ENCODE data around the gene SLC15A4.
"Not testable (repeated sequence)": the region's sequence is repeated elsewhere in the genome, so short reads cannot be mapped to it uniquely, and the experiment has no call there.

The SLC15A4 gene

DNA sequence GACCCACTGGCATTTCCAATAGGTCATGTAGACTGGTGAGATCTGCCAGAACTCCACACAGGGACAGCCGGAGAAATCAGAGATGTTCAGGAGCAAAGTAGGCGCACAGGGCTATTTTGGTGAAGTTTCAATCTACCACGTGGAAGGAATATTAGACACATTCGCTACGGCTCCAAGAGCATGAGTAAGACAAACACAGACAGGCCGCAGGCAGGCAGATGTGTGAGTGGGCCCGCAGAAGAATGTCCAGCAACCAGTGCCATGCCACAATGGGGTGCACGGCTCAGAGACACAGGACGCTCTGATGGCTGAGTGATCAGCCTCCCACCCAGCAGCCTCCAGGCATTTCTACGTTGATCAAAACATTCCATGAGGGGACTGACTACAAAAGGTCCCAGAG is 10.4 kb downstream of the SLC15A4 start:
- no peak for DNase-seq

DNA sequence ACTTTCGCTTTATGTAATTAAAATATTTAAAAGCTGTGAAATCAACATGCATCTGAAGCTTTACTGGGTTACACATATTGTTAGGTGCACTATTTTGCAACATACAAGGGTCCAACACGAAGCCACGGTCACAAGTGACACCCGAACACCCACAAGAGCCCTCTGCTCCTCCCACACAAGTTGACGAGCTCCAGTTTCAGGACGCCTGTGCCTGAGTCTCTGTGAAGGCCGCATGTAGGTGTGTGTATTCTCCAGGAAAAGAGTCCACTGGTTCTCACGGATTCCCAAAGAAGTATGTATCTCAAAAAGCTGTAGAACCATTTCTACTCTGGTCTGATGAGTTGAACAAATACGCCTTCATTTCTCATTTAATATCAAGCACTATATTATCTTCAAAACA is 12.0 kb downstream of the SLC15A4 start:
- DNase-seq: no peak

- DNase-seq: no peak
Measured at GRCh38 chr12:128810182-128811127, 13.3 kb downstream of the SLC15A4 start.

- DNase-seq: no peak
Measured at GRCh38 chr12:128808651-128809050, 15.1 kb downstream of the SLC15A4 start.

DNA sequence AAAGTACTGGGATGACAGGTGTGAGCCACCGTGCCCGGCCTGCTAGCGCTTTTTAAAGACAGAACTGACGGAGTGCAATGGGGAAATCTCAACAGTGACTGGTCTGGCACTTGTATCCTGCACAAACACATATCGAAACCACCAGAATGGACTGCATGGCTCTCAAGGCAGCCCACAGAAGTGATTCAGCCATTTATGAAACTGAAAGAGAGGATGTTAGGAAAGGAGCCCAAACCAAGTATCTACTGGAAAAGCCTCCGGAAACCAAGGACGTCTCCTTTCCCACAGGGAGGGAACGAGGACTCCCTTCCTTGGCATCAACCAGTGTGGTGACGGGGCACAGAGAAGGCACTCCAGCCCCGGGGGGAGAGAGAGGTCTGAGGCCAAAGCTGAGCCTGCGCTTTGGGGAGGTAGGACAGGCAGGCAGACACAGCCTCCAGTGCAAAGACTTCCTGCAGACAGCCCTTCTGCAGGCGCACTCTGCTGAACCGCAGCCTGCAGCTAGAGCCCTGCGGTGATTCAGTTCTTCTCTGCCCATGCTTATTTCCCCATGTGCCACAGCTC is 16.5 kb downstream of the SLC15A4 start:
- no peak for DNase-seq

DNA sequence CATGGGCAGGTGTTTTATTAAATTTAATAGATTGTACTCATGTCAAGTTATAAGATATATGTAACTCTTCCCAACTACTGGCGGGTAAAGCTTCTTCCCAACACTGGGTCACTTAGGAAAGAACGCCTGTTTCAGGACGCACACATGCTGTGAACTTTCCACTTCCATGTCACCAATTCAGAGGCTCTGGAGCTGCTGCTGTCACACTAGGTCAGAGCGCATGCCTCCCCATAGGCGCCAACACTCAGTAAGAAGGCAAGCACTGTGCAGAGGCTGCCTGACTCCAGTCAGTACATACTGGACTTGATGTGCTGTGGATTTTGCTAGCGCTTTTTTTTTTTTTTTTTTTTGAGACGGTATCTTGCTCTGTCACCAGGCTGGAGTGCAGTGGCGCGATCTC is 17.2 kb downstream of the SLC15A4 start:
- DNase-seq: no peak

- DNase-seq: not testable (repeated sequence)
Measured at GRCh38 chr12:128805406-128805805, 18.4 kb downstream of the SLC15A4 start.

GRCh38 chr12:128804762-128805161 is 19.0 kb downstream of the SLC15A4 start:
- no peak for DNase-seq

DNA sequence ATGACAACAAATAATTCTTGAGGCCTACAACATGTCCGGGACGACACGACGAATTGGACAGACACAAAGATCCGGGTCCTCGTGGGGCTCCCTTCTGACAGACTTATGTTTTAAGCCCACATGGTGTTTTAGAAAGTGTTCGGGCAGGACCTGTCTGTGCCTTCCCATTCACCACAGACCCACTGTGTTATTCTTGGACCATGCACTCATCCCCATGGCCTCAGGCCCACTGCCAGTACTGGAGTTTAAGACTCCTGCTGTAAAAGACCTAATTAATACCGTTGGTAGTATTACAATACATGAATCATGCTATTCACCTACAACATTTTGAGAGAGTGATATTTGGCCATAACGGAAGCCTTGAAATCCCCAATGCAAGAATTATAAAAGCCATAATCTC is 20.0 kb downstream of the SLC15A4 start:
- no peak for DNase-seq

DNA sequence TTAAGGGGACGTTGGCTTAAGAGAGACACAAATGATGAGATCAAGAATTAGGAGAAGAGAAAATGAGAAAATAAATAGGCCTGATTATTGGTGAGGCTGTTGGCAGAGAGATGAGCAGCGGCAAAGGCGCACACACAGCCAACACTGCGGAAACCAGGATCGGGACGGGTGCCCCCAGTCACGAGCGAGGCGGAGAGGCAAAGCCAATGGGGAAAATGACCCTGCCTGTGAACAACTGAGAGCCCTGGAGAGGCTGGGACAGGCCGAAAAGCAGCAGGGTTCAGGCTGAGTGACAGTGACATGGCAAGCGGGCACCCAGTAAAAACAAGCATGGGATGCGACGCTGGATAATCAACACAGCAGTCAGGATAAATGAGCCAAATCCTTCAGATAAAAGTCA is 21.0 kb downstream of the SLC15A4 start:
- no peak for DNase-seq

GRCh38 chr12:128801879-128802391 is 21.8 kb downstream of the SLC15A4 start:
- no peak for DNase-seq

GRCh38 chr12:128800606-128801005 is 23.2 kb downstream of the SLC15A4 start:
- no peak for DNase-seq

DNA sequence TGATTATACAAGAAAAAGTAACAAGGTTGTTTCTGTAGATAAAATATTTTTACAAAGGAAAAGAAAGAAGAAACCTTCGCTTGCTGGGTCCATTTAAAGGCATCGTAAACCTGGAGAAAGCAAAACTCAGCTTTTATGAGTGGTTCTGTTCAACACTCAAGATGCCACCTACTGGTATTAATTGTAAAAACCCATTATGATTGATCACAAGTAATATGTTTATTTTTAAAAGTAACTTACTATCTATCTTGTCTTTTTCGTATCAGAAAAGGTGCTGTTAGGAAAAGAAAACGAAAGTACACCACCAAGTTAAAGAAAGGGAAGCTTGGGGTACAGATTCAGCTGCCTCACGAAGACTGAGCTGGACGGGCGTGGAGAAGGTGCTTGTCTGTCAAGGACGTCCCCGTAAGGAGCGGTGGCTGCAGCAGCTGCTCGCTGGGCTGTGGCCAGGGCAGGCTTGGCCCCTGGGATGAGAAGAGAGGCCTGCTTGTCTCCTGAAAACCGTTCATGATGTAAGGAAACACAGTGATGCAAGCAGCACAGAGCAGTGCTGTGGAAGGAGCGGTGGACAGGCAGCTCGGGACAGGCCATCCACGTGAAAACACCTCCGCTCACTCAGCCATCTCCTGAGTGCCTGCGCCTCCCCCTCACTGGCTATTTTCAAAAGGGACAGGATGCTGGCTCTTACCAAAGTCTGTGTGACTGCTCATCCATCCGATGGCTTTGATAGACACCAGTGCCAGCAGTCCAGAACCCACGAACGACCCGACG is 25.0 kb downstream of the SLC15A4 start:
- no peak for DNase-seq

DNA sequence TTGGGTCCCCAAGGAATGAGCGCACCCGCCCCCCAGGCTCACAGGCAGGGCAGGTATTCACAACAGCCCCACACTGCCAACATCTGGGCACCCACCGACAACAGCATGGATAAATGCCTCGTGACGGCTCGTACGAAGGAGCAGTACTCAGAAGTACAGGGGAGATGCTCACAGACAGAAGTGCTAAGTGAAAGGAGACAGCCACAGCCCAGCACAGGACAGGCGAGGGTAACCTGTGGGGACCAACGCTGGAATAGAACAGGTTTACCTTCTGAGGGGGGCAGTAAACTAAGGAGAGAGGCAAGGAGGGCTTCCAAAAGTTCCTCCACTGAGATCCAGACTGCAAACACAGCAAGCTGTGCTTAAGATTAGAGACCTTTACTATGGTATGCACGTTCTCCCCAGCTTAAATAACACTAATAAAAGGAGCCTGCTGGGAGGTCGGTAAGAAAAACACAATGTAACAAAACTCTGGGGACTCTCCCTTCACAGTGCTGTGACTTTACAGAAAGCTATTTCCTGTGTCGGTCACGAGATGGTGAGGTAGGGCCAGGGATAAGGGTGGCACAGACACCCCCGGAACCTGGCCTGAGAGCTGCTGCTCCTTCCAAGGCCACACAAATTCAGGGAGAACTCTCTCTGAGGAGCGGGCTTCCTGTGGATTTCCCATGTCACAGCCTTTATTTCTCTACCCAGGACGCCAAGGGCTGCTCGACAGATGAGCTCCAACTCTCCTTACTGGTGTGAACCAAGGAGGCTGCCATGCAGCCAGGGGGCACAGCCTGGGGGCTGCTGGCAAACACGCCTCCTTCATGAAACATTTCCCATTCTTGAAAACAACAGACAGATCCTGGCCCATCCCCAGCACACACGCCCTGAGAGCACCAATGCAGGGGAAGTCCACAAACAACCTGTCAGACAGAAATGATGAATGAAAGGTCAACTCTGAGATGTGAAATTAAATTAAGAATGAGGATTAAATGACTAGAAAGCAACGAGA is 26.3 kb downstream of the SLC15A4 start:
- no peak for DNase-seq

DNA sequence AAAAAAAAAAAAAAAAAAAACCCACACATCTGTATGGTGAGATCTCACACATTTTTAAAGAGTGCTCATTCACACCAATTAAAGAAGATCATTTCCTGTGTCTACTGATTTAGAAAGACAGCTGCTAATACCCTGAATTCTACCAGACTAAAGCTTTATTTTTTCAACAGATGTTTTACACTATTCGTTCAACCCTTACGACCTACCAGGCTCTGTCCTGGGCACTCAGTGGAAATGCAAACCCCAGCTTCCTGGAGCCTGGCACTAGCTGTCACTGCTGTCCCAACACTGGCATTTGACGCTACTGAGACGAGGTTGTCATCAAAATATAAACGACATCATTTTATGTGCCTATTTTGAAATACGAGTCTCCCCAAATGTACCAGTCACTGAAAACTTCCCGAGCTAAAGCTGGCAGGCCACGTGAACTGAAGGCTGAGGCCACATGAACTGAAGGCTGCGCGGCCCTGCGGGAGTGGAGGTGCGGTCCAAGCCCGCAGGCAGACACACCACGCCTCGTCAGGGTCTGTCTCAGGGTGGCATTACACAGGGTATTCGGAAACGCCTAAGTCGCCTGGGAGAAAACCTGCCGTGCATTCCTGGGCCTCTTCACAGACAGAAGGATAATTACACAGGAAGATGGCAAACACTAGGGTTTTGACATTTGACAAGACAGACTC is 27.2 kb downstream of the SLC15A4 start:
- no peak for DNase-seq

GRCh38 chr12:128795530-128796361 is 28.0 kb downstream of the SLC15A4 start:
- DNase-seq: no peak

DNA sequence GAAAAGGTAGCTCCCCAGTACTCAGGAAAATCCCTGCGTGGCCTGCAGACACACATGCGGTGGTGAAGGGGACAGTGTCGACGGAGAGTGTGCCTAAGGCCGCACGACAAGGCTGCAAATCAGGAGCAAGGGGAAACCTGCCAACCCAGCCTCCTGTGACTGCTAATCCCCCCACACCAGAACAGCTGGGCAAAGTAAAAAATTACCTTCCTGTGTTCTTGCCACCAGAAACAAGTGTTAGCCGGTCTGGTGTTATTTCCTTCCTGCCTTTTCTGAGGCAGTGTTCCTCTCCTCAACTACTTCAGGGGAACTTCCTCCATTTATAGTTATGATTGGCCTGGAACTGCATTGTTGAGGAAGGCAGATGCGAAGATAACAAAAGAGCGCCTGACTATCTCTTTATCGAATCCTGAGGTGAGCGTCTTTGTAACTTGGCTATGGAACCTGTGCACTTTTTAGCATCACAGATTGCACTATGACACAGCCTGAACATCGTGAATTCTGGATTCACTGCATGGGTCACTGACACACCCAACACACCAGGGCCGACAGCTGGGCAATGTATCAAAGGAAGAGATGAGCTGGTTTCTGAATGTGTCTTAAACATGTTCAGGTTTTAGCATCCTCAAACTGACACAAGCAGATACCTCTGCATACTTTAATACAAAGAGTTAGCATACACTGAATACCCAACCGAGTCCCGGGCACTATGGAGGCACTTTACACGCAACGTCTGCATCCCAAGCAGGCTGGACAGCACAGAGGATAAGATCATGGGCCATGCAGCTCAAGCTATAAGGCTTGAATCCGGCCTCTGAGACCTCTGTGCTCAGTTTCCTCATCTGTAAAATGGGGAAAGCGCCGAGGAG is 28.9 kb downstream of the SLC15A4 start:
- DNase-seq: no peak

DNA sequence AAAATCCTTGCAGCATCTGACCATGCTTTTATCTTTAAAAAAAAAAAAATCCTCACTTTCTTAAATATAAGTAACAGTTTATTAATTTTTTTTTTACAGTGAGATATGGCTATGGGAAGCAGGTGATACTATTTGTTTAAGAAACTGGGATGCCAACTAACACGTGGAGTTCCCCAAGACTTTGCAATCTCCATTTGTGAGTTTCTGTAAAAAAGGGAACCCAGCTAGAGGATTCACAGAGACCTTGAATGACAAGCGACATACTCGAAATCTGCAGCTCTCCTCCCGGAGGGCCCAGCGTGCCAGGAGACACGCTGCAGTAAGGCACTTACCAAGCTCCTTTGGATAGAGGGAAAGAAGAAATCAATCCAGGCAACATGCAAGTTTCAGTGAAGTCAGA is 30.1 kb downstream of the SLC15A4 start:
- no peak for DNase-seq

DNA sequence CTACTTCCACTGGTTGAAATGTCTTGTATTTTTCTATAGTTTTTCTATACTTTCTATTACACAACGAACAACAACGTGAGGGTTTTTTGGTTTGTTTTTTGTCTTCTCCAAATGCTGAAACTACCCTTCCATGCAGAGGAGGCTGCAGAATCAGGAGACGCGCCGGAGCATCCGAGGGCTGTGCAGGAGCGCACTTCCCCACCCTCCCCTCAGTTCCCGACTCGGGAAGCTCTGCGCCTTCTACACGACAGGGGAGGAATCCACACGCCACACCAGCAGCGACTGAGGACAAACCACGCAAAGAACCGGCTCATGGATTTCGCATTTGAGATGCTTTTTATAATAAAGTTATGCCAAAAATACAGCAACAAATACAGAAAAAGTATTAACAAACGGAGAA is 30.9 kb downstream of the SLC15A4 start:
- no peak for DNase-seq

GRCh38 chr12:128792398-128792797 is 31.4 kb downstream of the SLC15A4 start:
- no peak for DNase-seq

Measured in right forelimb (tissue), 1 donor.